HG02973 (cell line): Measurements from ENCODE around the gene PTPN3.
"Not testable (repeated sequence)": the region's sequence is repeated elsewhere in the genome, so short reads cannot be mapped to it uniquely, and the experiment has no call there.

ENCODE experiments used
- ATAC-seq: cut with Tn5 transposase; IDR thresholded peaks from one replicate; pipeline ENCODE4 v1.9.1; 2021; ENCODE audit warnings: moderate library complexity; ENCODE audit not compliant: unreplicated experiment

Gene PTPN3

DNA sequence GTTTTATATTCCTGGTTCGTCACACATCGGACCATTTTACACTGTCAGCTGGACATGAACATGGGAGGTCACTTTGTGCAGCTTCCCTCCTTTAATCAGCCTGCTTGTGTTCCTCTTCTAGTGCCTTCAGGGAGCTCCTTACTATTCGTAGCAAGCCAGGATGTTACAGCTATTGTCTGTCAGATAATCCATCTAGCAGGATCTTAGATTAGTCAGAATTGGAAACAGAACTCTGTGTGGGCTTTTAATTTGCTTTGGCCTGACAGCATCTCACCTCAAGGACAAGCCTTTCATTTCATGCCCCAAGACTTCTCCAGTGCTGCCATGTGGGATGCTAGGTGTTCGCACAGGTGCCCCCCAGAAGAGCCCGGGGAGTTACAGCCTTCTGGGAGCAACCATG lies 147.1 kb downstream of the PTPN3 start:
- ATAC-seq = no peak

DNA sequence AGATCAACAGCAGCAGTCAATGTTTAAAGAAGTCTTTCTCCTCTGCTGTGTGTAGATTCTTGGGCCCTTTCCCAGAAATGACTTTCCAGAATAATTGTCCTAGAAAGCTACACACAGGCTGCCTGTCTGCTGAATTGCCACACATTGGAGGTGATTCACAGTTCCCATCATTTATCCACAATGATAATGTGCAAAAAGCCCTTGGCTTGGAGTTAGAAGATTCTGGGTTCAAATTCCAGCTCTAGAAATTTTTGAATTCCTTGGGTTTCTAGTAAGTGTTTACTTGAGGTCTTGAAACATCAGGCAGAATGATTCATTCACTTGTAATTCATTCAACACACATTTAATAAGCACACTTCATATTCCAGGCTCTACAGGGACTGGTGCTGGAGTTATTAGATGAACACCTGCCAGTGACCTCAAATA lies 148.7 kb downstream of the PTPN3 start:
- no peak for ATAC-seq

DNA sequence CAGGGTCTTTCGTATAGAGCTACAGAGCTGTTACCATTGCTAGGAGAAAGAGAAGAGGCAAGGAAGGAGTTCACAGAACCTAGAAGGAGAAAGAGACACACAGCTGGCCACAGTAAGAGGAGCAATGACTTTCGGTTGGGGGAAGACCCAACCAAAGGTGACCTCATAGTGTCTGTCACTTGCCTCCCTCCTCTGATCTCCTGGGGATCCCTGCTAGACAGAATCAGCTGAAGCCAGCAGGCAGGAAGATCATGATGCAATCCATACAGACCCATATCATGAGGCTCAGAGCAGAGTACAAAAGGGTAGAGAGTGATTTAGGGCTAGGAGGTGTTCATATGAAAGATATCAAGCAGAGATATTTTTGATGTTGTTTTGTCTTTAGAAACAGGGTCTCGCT lies 151.2 kb downstream of the PTPN3 start:
- no peak for ATAC-seq

DNA sequence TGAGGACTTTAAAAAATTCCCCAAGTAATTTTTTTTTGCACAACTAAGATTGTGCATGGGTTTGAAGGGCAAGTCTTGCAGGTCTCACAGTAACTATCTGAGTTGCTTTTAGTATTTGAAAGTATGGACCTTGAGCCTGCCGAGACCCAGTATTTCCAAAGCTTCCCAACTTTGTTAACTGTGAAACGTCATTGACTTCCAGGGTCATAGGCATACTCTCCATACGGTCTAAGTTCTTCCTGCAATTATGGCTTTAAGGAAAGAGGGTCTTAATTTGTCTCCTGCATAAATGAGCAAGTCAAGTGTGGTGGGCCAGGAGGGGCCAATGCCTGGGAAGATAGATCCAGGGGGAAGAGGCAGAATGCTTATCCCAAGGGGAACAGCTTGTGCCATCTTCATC lies 153.2 kb downstream of the PTPN3 start:
- no peak for ATAC-seq

DNA sequence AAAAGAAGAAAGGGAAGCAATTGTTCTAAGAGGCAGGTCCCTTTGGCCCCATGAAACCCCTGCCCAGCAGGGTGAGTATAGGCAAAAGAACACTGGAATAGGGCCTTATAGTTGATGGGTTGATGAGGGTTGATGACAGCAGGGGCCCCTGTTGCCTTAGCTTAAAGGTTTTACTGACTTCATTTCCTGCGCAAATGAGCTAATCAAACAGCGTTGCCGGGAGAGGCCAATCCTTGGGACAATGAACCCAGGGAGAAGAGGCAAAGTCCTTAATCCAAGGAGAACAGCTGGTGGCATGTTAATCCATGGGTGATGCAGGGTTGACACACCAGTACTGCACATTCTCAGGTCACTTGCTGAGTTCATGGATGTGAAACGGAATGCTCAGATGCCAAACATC lies 155.2 kb downstream of the PTPN3 start:
- no peak for ATAC-seq

DNA sequence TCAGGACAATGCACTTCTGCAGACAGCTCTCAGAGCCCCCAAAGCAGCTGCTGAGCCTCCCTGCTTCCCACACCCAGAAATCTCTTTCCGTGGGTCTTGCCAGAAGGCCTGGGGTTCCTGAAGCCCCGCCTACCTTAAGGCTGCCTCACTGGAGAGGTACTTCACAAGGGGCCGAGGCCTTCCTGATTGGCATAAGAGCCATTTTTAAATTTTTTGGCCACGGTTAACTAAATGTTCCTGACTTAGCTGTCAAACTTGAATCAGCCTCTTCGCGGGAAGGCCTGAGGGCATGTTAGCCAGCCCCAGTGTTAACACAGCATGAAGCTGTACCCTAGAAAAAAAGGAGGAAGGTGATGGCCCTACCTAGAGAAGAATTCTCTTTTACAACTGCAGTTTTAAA lies 156.5 kb downstream of the PTPN3 start:
- no peak for ATAC-seq

DNA sequence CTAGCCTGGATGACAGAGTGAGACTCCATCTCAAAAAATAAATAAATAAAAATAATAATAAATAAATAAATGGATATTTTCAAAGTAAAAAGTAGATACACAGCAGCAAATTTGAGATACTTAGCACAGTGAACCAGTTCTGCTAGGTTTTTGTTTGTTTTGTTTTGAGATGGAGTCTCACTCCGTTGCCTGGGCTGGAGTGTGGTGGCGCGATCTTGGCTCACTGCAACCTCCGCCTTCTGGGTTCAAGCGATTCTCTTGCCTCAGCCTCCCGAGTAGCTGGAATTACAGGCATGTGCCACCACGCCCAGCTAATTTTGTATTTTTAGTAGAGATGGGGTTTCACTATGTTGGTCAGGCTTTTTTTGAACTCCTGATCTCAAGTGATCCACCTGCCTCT lies 157.1 kb downstream of the PTPN3 start:
- not testable (repeated sequence) for ATAC-seq

DNA sequence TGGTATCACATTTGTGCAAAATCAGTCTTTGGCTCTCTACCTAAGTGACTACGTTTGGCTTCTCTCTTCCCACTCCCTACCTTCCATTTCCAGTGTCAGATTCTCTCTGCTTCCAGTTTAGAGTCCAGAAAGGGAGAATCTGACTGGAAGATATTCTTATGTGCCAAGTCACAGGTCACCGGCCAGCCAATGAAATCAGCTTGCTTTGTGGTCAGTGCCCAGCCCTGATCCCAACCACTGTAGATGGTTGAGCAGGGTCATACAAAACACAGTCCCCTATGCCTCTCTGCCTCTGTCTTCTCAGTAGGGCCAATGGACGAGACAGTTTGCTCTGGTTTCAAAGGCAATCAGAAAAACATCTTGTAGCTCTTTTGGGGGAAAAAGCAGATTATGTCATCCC lies 161.7 kb downstream of the PTPN3 start:
- no peak for ATAC-seq

DNA sequence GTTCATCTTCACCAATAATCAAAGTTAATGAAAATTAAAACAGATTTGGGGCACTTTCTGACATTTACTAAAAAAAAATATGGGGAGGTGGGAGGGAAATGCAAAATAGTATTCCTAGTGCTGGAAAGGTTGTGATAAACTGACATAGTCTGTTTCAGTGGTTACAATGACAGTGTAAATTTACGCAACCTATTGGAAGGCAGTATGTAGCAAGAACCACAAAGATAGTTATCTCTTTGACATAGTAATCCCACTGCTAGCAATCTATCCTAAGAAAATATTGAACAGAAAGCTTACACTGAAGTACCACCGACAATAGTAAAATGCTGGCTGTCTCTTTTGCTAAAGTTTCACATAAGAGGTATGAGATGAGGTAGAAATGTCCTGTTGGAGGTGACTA lies 162.2 kb downstream of the PTPN3 start:
- no peak for ATAC-seq

DNA sequence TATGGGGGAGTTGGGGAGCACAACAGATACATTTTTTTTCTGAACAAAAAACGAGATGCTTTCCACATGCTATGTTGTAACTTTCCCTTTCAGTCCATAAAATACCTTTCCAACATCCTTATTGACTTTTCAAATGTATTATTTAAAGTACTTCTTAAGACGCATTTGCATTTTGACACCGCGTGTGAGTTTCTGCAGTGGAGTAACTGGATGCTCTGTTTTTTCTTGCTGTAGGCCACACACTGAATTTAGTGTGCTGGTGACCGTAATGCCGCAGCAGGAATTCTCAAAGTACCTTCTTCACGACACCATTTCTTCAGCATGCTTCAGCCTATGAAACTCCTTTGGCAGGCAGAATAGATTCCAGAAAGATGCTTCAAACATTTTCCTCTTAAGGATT lies 163.0 kb downstream of the PTPN3 start:
- no peak for ATAC-seq

DNA sequence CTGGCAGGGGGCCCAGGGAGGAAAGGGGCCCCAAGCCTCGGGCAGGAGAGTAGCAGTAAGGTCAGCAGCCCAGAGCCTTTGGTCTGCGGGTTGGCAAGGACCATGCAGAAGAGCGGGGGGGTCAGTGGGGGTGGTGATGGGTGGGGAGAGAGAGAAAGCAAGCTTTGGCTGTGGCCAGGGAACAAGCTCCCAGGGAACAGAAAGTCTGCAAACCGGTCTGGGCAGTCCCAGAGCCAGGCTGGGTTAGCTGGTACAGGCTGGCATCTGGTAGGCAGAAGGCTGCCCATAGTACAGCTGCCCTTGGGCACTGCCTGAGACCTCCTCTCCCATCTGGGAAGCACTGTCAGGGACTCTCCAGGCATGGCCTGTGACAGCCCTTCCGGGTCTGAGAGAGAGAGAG lies 166.8 kb downstream of the PTPN3 start:
- ATAC-seq = no peak

DNA sequence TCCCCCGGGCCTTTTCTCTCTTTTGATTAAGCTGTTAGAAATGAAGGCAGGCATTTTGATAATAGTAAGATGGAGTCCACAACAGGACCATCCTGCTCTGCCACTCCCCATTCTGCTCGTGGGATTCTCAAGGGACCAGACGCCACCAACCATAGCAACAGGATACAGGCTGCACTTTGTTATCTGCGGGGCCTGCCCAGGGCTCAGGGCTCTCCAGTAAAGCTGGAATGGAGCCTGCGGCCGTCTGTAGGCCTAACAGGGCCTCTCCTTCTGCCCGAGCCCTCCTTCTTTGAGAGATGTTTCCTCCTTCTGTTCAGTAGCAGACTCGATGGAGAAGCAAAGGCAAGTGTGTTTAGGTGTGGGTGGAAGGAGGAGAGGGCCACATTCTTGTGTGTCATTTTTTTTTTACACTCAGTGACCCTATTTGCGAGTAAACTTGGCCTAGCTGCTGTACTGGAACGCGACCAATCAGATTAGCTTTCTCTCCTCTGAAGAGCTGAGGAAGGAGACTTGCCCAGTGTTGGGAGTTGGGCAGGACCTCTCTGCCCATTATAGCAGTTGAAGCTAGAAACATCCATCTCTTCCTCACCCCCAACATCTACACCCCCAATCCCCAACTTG lies 168.4 kb downstream of the PTPN3 start:
- ATAC-seq = no peak

DNA sequence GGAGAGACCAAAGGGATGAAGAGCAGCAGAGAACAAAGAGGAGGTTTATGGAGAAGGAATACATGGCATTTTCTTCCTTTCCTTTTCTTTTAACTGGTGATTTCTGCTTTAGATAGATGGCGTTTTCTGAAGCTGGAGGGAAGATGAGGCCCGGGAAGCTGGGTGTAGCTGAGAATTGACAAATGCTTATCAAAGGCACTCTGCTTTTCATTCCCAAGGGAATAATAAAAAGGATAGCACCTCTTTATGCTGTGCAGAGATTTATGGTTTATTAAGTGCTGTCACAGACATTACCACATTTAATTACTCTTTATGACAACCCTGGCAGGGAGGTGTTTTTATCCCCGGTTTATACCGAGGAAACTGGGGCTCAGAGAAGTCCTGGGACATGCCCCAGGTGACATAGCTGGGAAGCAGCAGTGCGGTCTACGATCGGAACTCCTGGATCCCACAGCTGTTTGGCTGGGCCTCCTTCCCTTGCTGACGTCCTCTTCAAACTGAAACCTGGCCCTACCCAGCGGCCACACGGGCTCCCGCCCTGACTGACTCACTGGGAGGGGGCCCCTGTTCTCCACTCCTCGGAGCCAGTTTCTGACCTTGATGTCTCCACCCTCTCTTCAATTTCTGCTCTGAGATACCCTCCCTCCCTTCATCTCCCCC lies 169.0 kb downstream of the PTPN3 start:
- no peak for ATAC-seq
